ENCODE data around the gene ALDOA. TPM values are rescaled to one million over a fixed set of nuclear protein-coding genes. Genes with fewer than 3 reads are reported as not detected.
"Not testable (repeated sequence)": the region's sequence is repeated elsewhere in the genome, so short reads cannot be mapped to it uniquely, and the experiment has no call there.

The ALDOA gene
- total RNA-seq, 2 experiments from 2014 or later, result 1,139 to 1,329 TPM

- peak; percentile 26 for DNase-seq
- Mint-ChIP-seq H3K36me3 (ENCODE audit: low read depth) (peaks cover 47% of the 10 kb centered on the region), H3K9me3 (peaks cover 26% of the 10 kb centered on the region), H3K27me3 (no peaks in the 10 kb centered on the region), H3K4me3 (peak overlapping the region; percentile 67), H3K27ac (peak overlapping the region; percentile 94), H3K4me1 (peaks cover 41% of the 10 kb centered on the region)
- POLR2A ChIA-PET, result no interaction called here
- CTCF ChIA-PET, result interaction anchor here (1.0 to 2.3 kb wide), 3 partner anchors 13 to 333 kb away, joined by 3 to 11 read pairs (median 4); partner anchors contain the start of genes DCTPP1 and GDPD3
Observed at GRCh38 chr16:30096862-30097563, 31.5 kb downstream of the ALDOA start.

- ChIA-PET CTCF (interaction anchor here (1.4 to 3.9 kb wide), 2 partner anchors 8 to 11 kb away, joined by 6 to 21 read pairs; partner anchors contain the start of gene GDPD3), POLR2A (interaction anchor here (0.6 kb wide), 1 partner anchor 9 kb away, joined by 3 read pairs; no protein-coding TSS in a partner anchor)
- no peak for DNase-seq
- peaks cover 12% of the 10 kb centered on the region for H3K36me3 Mint-ChIP-seq (ENCODE audit: low read depth)
- no peak overlapping the region for H3K4me3 Mint-ChIP-seq
- H3K4me1 Mint-ChIP-seq, result no peaks in the 10 kb centered on the region
- no peak overlapping the region for H3K27ac Mint-ChIP-seq
- no peaks in the 10 kb centered on the region for H3K27me3 Mint-ChIP-seq
- peaks cover 5% of the 10 kb centered on the region for H3K9me3 Mint-ChIP-seq
Observed at GRCh38 chr16:30104090-30104489, 38.5 kb downstream of the ALDOA start.

- Mint-ChIP-seq H3K4me3 (no peak overlapping the region), H3K36me3 (ENCODE audit: low read depth) (peaks cover 10% of the 10 kb centered on the region), H3K9me3 (peaks cover 5% of the 10 kb centered on the region), H3K4me1 (no peaks in the 10 kb centered on the region), H3K27me3 (no peaks in the 10 kb centered on the region), H3K27ac (no peak overlapping the region)
- ChIA-PET CTCF (interaction anchor here (1.4 to 3.9 kb wide), 2 partner anchors 8 to 12 kb away, joined by 6 to 21 read pairs; partner anchors contain the start of gene GDPD3), POLR2A (interaction anchor here (0.6 kb wide), 1 partner anchor 8 kb away, joined by 3 read pairs; no protein-coding TSS in a partner anchor)
- DNase-seq, result no peak
Observed at GRCh38 chr16:30104492-30104891, 38.9 kb downstream of the ALDOA start.

GRCh38 chr16:30108059-30108850 lies 42.7 kb downstream of the ALDOA start:
- H3K4me1 Mint-ChIP-seq, result peaks cover 7% of the 10 kb centered on the region
- POLR2A ChIA-PET, result no interaction called here
- DNase-seq, result no peak
- H3K36me3 Mint-ChIP-seq (ENCODE audit: low read depth), result peaks cover 14% of the 10 kb centered on the region
- no peak overlapping the region for H3K27ac Mint-ChIP-seq
- H3K9me3 Mint-ChIP-seq, result no peaks in the 10 kb centered on the region
- no peak overlapping the region for H3K4me3 Mint-ChIP-seq
- no peaks in the 10 kb centered on the region for H3K27me3 Mint-ChIP-seq
- CTCF ChIA-PET, result interaction anchor here (2.1 kb wide), 1 partner anchor 16 kb away, joined by 9 read pairs; the partner anchor contains the start of gene TBX6

- Mint-ChIP-seq H3K27ac (no peak overlapping the region), H3K36me3 (ENCODE audit: low read depth) (peaks cover 11% of the 10 kb centered on the region), H3K9me3 (no peaks in the 10 kb centered on the region), H3K27me3 (no peaks in the 10 kb centered on the region), H3K4me3 (no peak overlapping the region), H3K4me1 (peaks cover 10% of the 10 kb centered on the region)
- ChIA-PET POLR2A (no interaction called here), CTCF (interaction anchor here (0.7 to 2.8 kb wide), 3 partner anchors 15 to 56 kb away, joined by 4 to 12 read pairs (median 4); partner anchors contain the start of gene YPEL3)
- no peak for DNase-seq
Observed at GRCh38 chr16:30110661-30111060, 45.1 kb downstream of the ALDOA start.

GRCh38 chr16:30112197-30113030 lies 46.9 kb downstream of the ALDOA start:
- H3K4me1 Mint-ChIP-seq, result peaks cover 10% of the 10 kb centered on the region

GRCh38 chr16:30113031-30113710 lies 47.6 kb downstream of the ALDOA start, which contains the start of gene GDPD3:
Gene GDPD3 (minus strand): TSS chr16:30113537. CDS start chr16:30113478, 59 bp downstream.
- Mint-ChIP-seq H3K4me1 (peaks cover 10% of the 10 kb centered on the region), H3K27me3 (no peaks in the 10 kb centered on the region), H3K9me3 (no peaks in the 10 kb centered on the region), H3K4me3 (no peak within 1 kb of the TSS), H3K27ac (peak within 1 kb of the TSS; percentile 36), H3K36me3 (ENCODE audit: low read depth) (peaks cover 11% of the 10 kb centered on the region)
- POLR2A ChIA-PET, result interaction anchor here (0.6 kb wide), 1 partner anchor 9 kb away, joined by 3 read pairs; no protein-coding TSS in a partner anchor
- no peak for DNase-seq
- CTCF ChIA-PET, result interaction anchor here (0.8 to 4.8 kb wide), 11 partner anchors 10 to 73 kb away, joined by 3 to 32 read pairs (median 11); partner anchors contain the start of genes MAPK3, TBX6 and YPEL3

More at GRCh38 chr16:30112197-30113030, 46.9 kb downstream of the ALDOA start:
- no peaks in the 10 kb centered on the region for H3K9me3 Mint-ChIP-seq
- peak overlapping the region; percentile 36 for H3K27ac Mint-ChIP-seq
- ChIA-PET POLR2A (interaction anchor here (0.6 to 0.8 kb wide), 2 partner anchors 8 to 71 kb away, joined by 3 read pairs; partner anchors contain the start of gene CORO1A), CTCF (interaction anchor here (0.6 to 4.8 kb wide), 17 partner anchors 9 to 378 kb away, joined by 3 to 32 read pairs (median 6); partner anchors contain the start of genes DCTPP1, MAPK3, TBX6 and YPEL3)
- no peak overlapping the region for H3K4me3 Mint-ChIP-seq
- H3K27me3 Mint-ChIP-seq, result no peaks in the 10 kb centered on the region
- peak; percentile 68 for DNase-seq
- H3K36me3 Mint-ChIP-seq (ENCODE audit: low read depth), result peaks cover 9% of the 10 kb centered on the region

GRCh38 chr16:30113711-30114333 lies 48.3 kb downstream of the ALDOA start:
- H3K9me3 Mint-ChIP-seq, result no peaks in the 10 kb centered on the region
- no peak overlapping the region for H3K4me3 Mint-ChIP-seq
- H3K36me3 Mint-ChIP-seq (ENCODE audit: low read depth), result peaks cover 13% of the 10 kb centered on the region
- H3K27ac Mint-ChIP-seq, result no peak overlapping the region
- CTCF ChIA-PET, result interaction anchor here (0.5 to 4.8 kb wide), 7 partner anchors 10 to 363 kb away, joined by 3 to 32 read pairs (median 11); partner anchors contain the start of genes MAPK3, TBX6 and YPEL3
- POLR2A ChIA-PET, result no interaction called here
- no peaks in the 10 kb centered on the region for H3K27me3 Mint-ChIP-seq
- no peak for DNase-seq
- peaks cover 10% of the 10 kb centered on the region for H3K4me1 Mint-ChIP-seq

- no peak overlapping the region for H3K4me3 Mint-ChIP-seq
- DNase-seq, result no peak
- H3K9me3 Mint-ChIP-seq, result no peaks in the 10 kb centered on the region
- peaks cover 16% of the 10 kb centered on the region for H3K36me3 Mint-ChIP-seq (ENCODE audit: low read depth)
- POLR2A ChIA-PET, result no interaction called here
- H3K27me3 Mint-ChIP-seq, result no peaks in the 10 kb centered on the region
- H3K4me1 Mint-ChIP-seq, result peaks cover 13% of the 10 kb centered on the region
- CTCF ChIA-PET, result interaction anchor here (0.5 to 4.8 kb wide), 3 partner anchors 16 to 362 kb away, joined by 3 to 32 read pairs (median 3); partner anchors contain the start of gene TBX6
- no peak overlapping the region for H3K27ac Mint-ChIP-seq
Observed at GRCh38 chr16:30114411-30114810, 48.9 kb downstream of the ALDOA start.

- not testable (repeated sequence) for H3K27ac Mint-ChIP-seq, H3K9me3 Mint-ChIP-seq, H3K4me3 Mint-ChIP-seq, H3K27me3 Mint-ChIP-seq, DNase-seq
- ChIA-PET POLR2A (interaction anchor here (0.7 kb wide), 1 partner anchor 256 kb away, joined by 5 read pairs; no protein-coding TSS in a partner anchor), CTCF (interaction anchor here (0.9 to 4.8 kb wide), 3 partner anchors 15 to 23 kb away, joined by 3 to 32 read pairs (median 4); partner anchors contain the start of gene TBX6)
- Mint-ChIP-seq H3K36me3 (ENCODE audit: low read depth) (peaks cover 17% of the 10 kb centered on the region), H3K4me1 (peaks cover 15% of the 10 kb centered on the region)
Observed at GRCh38 chr16:30114833-30115232, 49.3 kb downstream of the ALDOA start.

- H3K36me3 Mint-ChIP-seq (ENCODE audit: low read depth), result peaks cover 19% of the 10 kb centered on the region
- H3K4me1 Mint-ChIP-seq, result peaks cover 19% of the 10 kb centered on the region
- CTCF ChIA-PET, result interaction anchor here (0.9 to 4.8 kb wide), 3 partner anchors 15 to 23 kb away, joined by 3 to 32 read pairs (median 4); partner anchors contain the start of gene TBX6
- POLR2A ChIA-PET, result interaction anchor here (0.7 kb wide), 1 partner anchor 255 kb away, joined by 5 read pairs; no protein-coding TSS in a partner anchor
- no peaks in the 10 kb centered on the region for H3K9me3 Mint-ChIP-seq
- no peak overlapping the region for H3K4me3 Mint-ChIP-seq
- no peaks in the 10 kb centered on the region for H3K27me3 Mint-ChIP-seq
- H3K27ac Mint-ChIP-seq, result no peak overlapping the region
- no peak for DNase-seq
Observed at GRCh38 chr16:30115238-30115637, 49.7 kb downstream of the ALDOA start.

All from activated CD4-positive, alpha-beta T cell treated with anti-CD3 and anti-CD28 coated beads, Interleukin-2, amount 10 ng/mL, durations not matched to agents 7 days and 5 days (primary cell).